ENCODE results near the gene WNT3A. TPM values are rescaled to one million over a fixed set of nuclear protein-coding genes. Genes with fewer than 3 reads are reported as not detected.

WNT3A gene
- total and polyA plus RNA-seq, 4 donors = 0.09 to 3.1 (median 1.9) TPM

GRCh38 chr1:228099331-228099732 lies 92.5 kb downstream of the WNT3A start:
- 71 to 80% methylated on average over 4 of the region's 4 CpGs for WGBS, 2 donors
- ATAC-seq (ENCODE audit: insufficient read depth, low FRiP score) (no peak), DNase-seq (no peak)
- Histone ChIP-seq H3K27ac (ENCODE audit: low read depth in 1 of 2, low read length in 1 of 2) (peak overlapping the region in 1 of 2 donors; percentile 3), H3K9ac (ENCODE audit: insufficient read depth in 1 of 2, low read length in 2 of 2) (no peak overlapping the region), H3K9me3 (ENCODE audit: control insufficient read depth in 4 of 4, insufficient read depth in 3 of 4, low read length in 3 of 4) (peaks cover 0 to 10% (median 2%) of the 10 kb centered on the region in 4 donors), H3K4me3 (no peak overlapping the region), H3K36me3 (ENCODE audit: control insufficient read depth in 4 of 4, insufficient read depth in 4 of 4, low read length in 4 of 4) (peaks cover 9 to 44% (median 26%) of the 10 kb centered on the region in 4 donors), H3K27me3 (ENCODE audit: control insufficient read depth in 3 of 3, insufficient read depth in 3 of 3, low read length in 2 of 3) (no peaks in the 10 kb centered on the region), H3K4me1 (ENCODE audit: control insufficient read depth in 5 of 5, insufficient read depth in 5 of 5, low read length in 5 of 5) (peaks cover 0 to 14% (median 6%) of the 10 kb centered on the region in 5 donors)
- no peak for TF ChIP-seq CTCF (IDR thresholded peaks at IDR 0.05; ENCODE audit: control extremely low read depth, extremely low read depth)

- no peak for DNase-seq
- Histone ChIP-seq H3K36me3 (ENCODE audit: control insufficient read depth in 4 of 4, insufficient read depth in 4 of 4, low read length in 4 of 4) (peaks cover 9 to 46% (median 24%) of the 10 kb centered on the region in 4 donors), H3K9ac (ENCODE audit: insufficient read depth in 1 of 2, low read length in 2 of 2) (no peak overlapping the region)
Observed at GRCh38 chr1:228100822-228101613, 94.2 kb downstream of the WNT3A start.

GRCh38 chr1:228101614-228101993 lies 94.8 kb downstream of the WNT3A start:
- Histone ChIP-seq H3K9ac (ENCODE audit: insufficient read depth in 1 of 2, low read length in 2 of 2) (no peak overlapping the region), H3K36me3 (ENCODE audit: control insufficient read depth in 4 of 4, insufficient read depth in 4 of 4, low read length in 4 of 4) (peaks cover 9 to 45% (median 26%) of the 10 kb centered on the region in 4 donors), H3K27me3 (ENCODE audit: control insufficient read depth in 3 of 3, insufficient read depth in 3 of 3, low read length in 2 of 3) (no peaks in the 10 kb centered on the region), H3K4me1 (ENCODE audit: control insufficient read depth in 5 of 5, insufficient read depth in 5 of 5, low read length in 5 of 5) (peaks cover 0 to 10% (median 3%) of the 10 kb centered on the region in 5 donors), H3K27ac (ENCODE audit: low read depth in 1 of 2, low read length in 1 of 2) (peak overlapping the region in 1 of 2 donors; percentile 28), H3K9me3 (ENCODE audit: control insufficient read depth in 4 of 4, insufficient read depth in 3 of 4, low read length in 3 of 4) (no peaks in the 10 kb centered on the region), H3K4me3 (no peak overlapping the region)
- TF ChIP-seq CTCF (IDR thresholded peaks at IDR 0.05; ENCODE audit: control extremely low read depth, extremely low read depth) = no peak
- ATAC-seq (ENCODE audit: insufficient read depth, low FRiP score) (no peak), DNase-seq (no peak)
- 34 to 36% methylated on average over 15 of the region's 15 CpGs for WGBS, 2 donors

More at GRCh38 chr1:228100822-228101613, 94.2 kb downstream of the WNT3A start:
- H3K27ac ChIP-seq (ENCODE audit: low read depth in 1 of 2, low read length in 1 of 2) = no peak overlapping the region
- H3K4me3 ChIP-seq = no peak overlapping the region
- no peak for ATAC-seq (ENCODE audit: insufficient read depth, low FRiP score)
- H3K4me1 ChIP-seq (ENCODE audit: control insufficient read depth in 5 of 5, insufficient read depth in 5 of 5, low read length in 5 of 5) = peaks cover 0 to 11% (median 3%) of the 10 kb centered on the region in 5 donors
- WGBS, 2 donors = 82 to 85% methylated on average over 12 of the region's 12 CpGs
- TF ChIP-seq CTCF (IDR thresholded peaks at IDR 0.05; ENCODE audit: control extremely low read depth, extremely low read depth) = no peak
- H3K9me3 ChIP-seq (ENCODE audit: control insufficient read depth in 4 of 4, insufficient read depth in 3 of 4, low read length in 3 of 4) = no peaks in the 10 kb centered on the region
- no peaks in the 10 kb centered on the region for H3K27me3 ChIP-seq (ENCODE audit: control insufficient read depth in 3 of 3, insufficient read depth in 3 of 3, low read length in 2 of 3)

All from lung (tissue), 12 donors.